Breast epithelium (tissue), 3 donors: ENCODE results near the gene OSR1.

ENCODE experiments used
- CTCF ChIP-seq, 3 donors: fragments of 450-650 bp; IDR thresholded peaks; one replicate each; pipeline ENCODE4 v1.5.1; 2016 to 2017; ENCODE audit warnings: antibody characterized with exemption in 3 of 3, mild to moderate bottlenecking in 3 of 3, moderate library complexity in 3 of 3
- POLR2A ChIP-seq: fragments of 450-650 bp; IDR thresholded peaks from one replicate; pipeline ENCODE4 v1.6.1; 2016; ENCODE audit warnings: antibody characterized with exemption, mild to moderate bottlenecking, moderate library complexity
- POLR2AphosphoS5 ChIP-seq, 3 donors: sonication (generic); formaldehyde crosslinking; IDR thresholded peaks; one replicate each; pipeline ENCODE4 v1.6.1; 2017; ENCODE audit warnings: antibody characterized with exemption in 3 of 3

DNA sequence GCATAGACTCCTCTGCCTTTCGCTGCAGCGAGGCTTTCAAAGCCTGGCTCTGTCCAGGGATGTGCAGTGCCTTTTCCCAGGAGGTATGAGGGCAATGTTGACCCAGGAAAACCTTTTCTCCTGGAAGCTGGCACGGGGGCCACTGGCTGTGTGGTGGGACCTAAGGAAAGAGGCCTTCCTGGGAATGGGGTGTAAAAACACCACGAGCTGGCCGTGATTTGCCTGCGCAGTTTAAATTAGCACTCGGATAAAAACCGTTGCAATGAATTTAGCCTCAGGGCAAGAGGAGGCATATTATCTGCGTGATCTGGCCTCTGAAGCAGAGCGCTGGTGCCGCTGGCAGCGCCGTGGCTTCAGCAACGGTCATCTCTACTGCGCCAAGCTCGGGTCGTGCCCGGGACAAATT lies 3.0 kb downstream of the OSR1 start:
- no peak for TF ChIP-seq CTCF (IDR thresholded peaks at IDR 0.05)
- TF ChIP-seq POLR2A, result no peak
- TF ChIP-seq POLR2AphosphoS5 (IDR thresholded peaks at IDR 0.05), result no peak
